Uterus (tissue), 4 donors: Measurements from ENCODE around the gene C1orf74. TPM values are rescaled to one million over a fixed set of nuclear protein-coding genes. Genes with fewer than 3 reads are reported as not detected.

Source experiments
- DNase-seq, 2 donors: peaks; one replicate each; pipeline ENCODE4 v3.0.0-alpha.2; 2019 to 2020
- H3K27ac ChIP-seq, 2 donors: fragments of 200-600 bp; sonication (generic); 1 replicate in 1 of 2; 2 replicates in 1 of 2; pipeline ENCODE4 v1.5.1; 2016 to 2018
- H3K27me3 ChIP-seq, 2 donors: fragments of 200-600 bp; sonication (generic); one replicate each; pipeline ENCODE4 v1.5.1; 2018 to 2019; ENCODE audit warnings: control low read depth in 1 of 2
- H3K36me3 ChIP-seq, 2 donors: fragments of 200-600 bp; sonication (generic); one replicate each; pipeline ENCODE4 v1.5.1; 2019; ENCODE audit warnings: control low read depth in 1 of 2
- H3K4me1 ChIP-seq, 2 donors: fragments of 200-600 bp; sonication (generic); one replicate each; pipeline ENCODE4 v1.5.1; 2018 to 2019; ENCODE audit warnings: control low read depth in 1 of 2
- H3K4me3 ChIP-seq, 2 donors: fragments of 200-600 bp; sonication (generic); 1 replicate in 1 of 2; 2 replicates in 1 of 2; pipeline ENCODE4 v1.5.1; 2018 to 2019; ENCODE audit warnings: mild to moderate bottlenecking in 1 of 2
- H3K9me3 ChIP-seq, 2 donors: fragments of 200-600 bp; sonication (generic); one replicate each; pipeline ENCODE4 v1.5.1; 2019; ENCODE audit warnings: control low read depth in 1 of 2
- CTCF ChIP-seq, 4 experiments: fragments of 200-600 bp in 2 of 4; fragments of 450-650 bp in 2 of 4; sonication (generic) in 2 of 4; IDR thresholded peaks; one replicate each; pipeline ENCODE4 v1.5.1; 2016 to 2019; ENCODE audit warnings: antibody characterized with exemption in 4 of 4, mild to moderate bottlenecking in 2 of 4, moderate library complexity in 1 of 4
- POLR2A ChIP-seq, 2 donors: fragments of 450-650 bp; IDR thresholded peaks; one replicate each; pipeline ENCODE4 v1.6.1; 2016; ENCODE audit warnings: antibody characterized with exemption in 2 of 2, mild to moderate bottlenecking in 1 of 2, moderate library complexity in 1 of 2
- intact Hi-C: fragments of 100-400 bp; cut with DNase I; formaldehyde crosslinking; loops from one replicate; pipeline ENCODE4 v1.15.1; 2023; ENCODE audit warnings: low total_unique reads
- total RNA-seq, 4 donors: library from RNA; depleted of rRNA in 3 of 4; stranded (reverse); fragments of >200 nt in 3 of 4; gene quantifications; one replicate each; pipeline versions ENCODE4 v1.1.0 to v1.2.4, GENCODE V29; 2014 to 2023
- donor health status: DM: yes; HTN: yes; CAD: no.

C1orf74 gene
- total RNA-seq, 4 donors from 2014 or later = 0.88 to 5.0 (median 1.3) TPM

GRCh38 chr1:209820986-209821385 is 36.6 kb upstream of the C1orf74 start:
- Histone ChIP-seq H3K9me3 (no peaks in the 10 kb centered on the region), H3K36me3 (no peaks in the 10 kb centered on the region), H3K4me1 (no peaks in the 10 kb centered on the region), H3K4me3 (no peak overlapping the region), H3K27ac (no peak overlapping the region), H3K27me3 (no peaks in the 10 kb centered on the region)
- TF ChIP-seq POLR2A (IDR thresholded peaks at IDR 0.05) = no peak
- TF ChIP-seq CTCF (IDR thresholded peaks at IDR 0.05) = no peak
- DNase-seq = no peak
- intact Hi-C loops = no loop called here

GRCh38 chr1:209819058-209819457 is 34.7 kb upstream of the C1orf74 start:
- no peaks in the 10 kb centered on the region for H3K27me3 ChIP-seq
- H3K36me3 ChIP-seq = no peaks in the 10 kb centered on the region
- no peak overlapping the region for H3K4me3 ChIP-seq
- TF ChIP-seq CTCF (IDR thresholded peaks at IDR 0.05) = no peak
- TF ChIP-seq POLR2A (IDR thresholded peaks at IDR 0.05) = no peak
- no peaks in the 10 kb centered on the region for H3K9me3 ChIP-seq
- no peak overlapping the region for H3K27ac ChIP-seq
- H3K4me1 ChIP-seq = no peaks in the 10 kb centered on the region
- intact Hi-C loops = no loop called here
- DNase-seq = no peak

- TF ChIP-seq POLR2A (IDR thresholded peaks at IDR 0.05) (no peak), CTCF (IDR thresholded peaks at IDR 0.05) (no peak)
- no peak overlapping the region for H3K27ac ChIP-seq
Measured at GRCh38 chr1:209817691-209818090, 33.3 kb upstream of the C1orf74 start.

GRCh38 chr1:209816923-209817322 is 32.6 kb upstream of the C1orf74 start:
- Histone ChIP-seq H3K36me3 (no peaks in the 10 kb centered on the region), H3K27me3 (no peaks in the 10 kb centered on the region), H3K4me1 (no peaks in the 10 kb centered on the region), H3K9me3 (no peaks in the 10 kb centered on the region), H3K27ac (no peak overlapping the region), H3K4me3 (no peak overlapping the region)
- TF ChIP-seq POLR2A (IDR thresholded peaks at IDR 0.05) (no peak), CTCF (IDR thresholded peaks at IDR 0.05) (no peak)
- no peak for DNase-seq
- intact Hi-C loops = no loop called here

More at GRCh38 chr1:209817691-209818090, 33.3 kb upstream of the C1orf74 start:
- Histone ChIP-seq H3K9me3 (no peaks in the 10 kb centered on the region), H3K4me3 (no peak overlapping the region), H3K27me3 (no peaks in the 10 kb centered on the region), H3K4me1 (no peaks in the 10 kb centered on the region), H3K36me3 (no peaks in the 10 kb centered on the region)
- no peak for DNase-seq
- intact Hi-C loops = no loop called here

- Histone ChIP-seq H3K9me3 (no peaks in the 10 kb centered on the region), H3K4me1 (no peaks in the 10 kb centered on the region), H3K36me3 (no peaks in the 10 kb centered on the region), H3K27me3 (no peaks in the 10 kb centered on the region), H3K27ac (no peak overlapping the region), H3K4me3 (no peak overlapping the region)
- no peak for TF ChIP-seq POLR2A (IDR thresholded peaks at IDR 0.05)
- no peak for TF ChIP-seq CTCF (IDR thresholded peaks at IDR 0.05)
- intact Hi-C loops = no loop called here
- DNase-seq = no peak
Measured at GRCh38 chr1:209815931-209816341, 31.6 kb upstream of the C1orf74 start.
